Ascending aorta (tissue), 2 donors: ENCODE results near the gene AKAP13. TPM values are rescaled to one million over a fixed set of nuclear protein-coding genes. Genes with fewer than 3 reads are reported as not detected.

Source experiments
- DNase-seq, 2 donors: peaks; one replicate each; pipeline ENCODE4 v3.0.0-alpha.2; 2019; ENCODE audit warnings: low spot score in 2 of 2
- H3K27ac ChIP-seq, 2 donors: fragments of 200-600 bp; sonication (generic); one replicate each; pipeline ENCODE4 v1.5.1; 2016 to 2017; ENCODE audit warnings: mild to moderate bottlenecking in 1 of 2
- H3K27me3 ChIP-seq: fragments of 200-600 bp; sonication (generic); one replicate; pipeline ENCODE4 v1.5.1; 2017
- H3K36me3 ChIP-seq, 2 donors: fragments of 200-600 bp; sonication (generic); one replicate each; pipeline ENCODE4 v1.5.1; 2016
- H3K4me1 ChIP-seq, 2 donors: fragments of 200-600 bp; sonication (generic); one replicate each; pipeline ENCODE4 v1.5.1; 2016 to 2017; ENCODE audit warnings: mild to moderate bottlenecking in 1 of 2
- H3K4me3 ChIP-seq, 2 donors: fragments of 200-600 bp; sonication (generic); one replicate each; pipeline ENCODE4 v1.5.1; 2016 to 2017; ENCODE audit warnings: mild to moderate bottlenecking in 1 of 2
- H3K9me3 ChIP-seq, 2 donors: fragments of 200-600 bp; sonication (generic); one replicate each; pipeline ENCODE4 v1.5.1; 2016
- intact Hi-C: fragments of 100-400 bp; cut with DNase I; formaldehyde crosslinking; loops from one replicate; pipeline ENCODE4 v1.15.1; 2023
- total RNA-seq: library from RNA; depleted of rRNA; stranded (reverse); fragments of >200 nt; gene quantifications from one replicate; pipeline ENCODE4 v1.1.0, GENCODE V29; 2016
- TF ChIP-seq, protein P1 (sequence below), 3 experiments: fragments of 200-600 bp in 2 of 3; fragments of 450-650 bp in 1 of 3; sonication (generic) in 2 of 3; IDR thresholded peaks; one replicate each; pipeline ENCODE4 v1.5.1; 2016 to 2019; ENCODE audit warnings: antibody characterized with exemption in 3 of 3, mild to moderate bottlenecking in 1 of 3, moderate library complexity in 1 of 3

AKAP13 gene
- total RNA-seq, 1 donor from 2014 or later: 74.3 TPM

GRCh38 chr15:85389772-85390171, 9.4 kb downstream of the AKAP13 start:
- Histone ChIP-seq H3K36me3 (no peaks in the 10 kb centered on the region), H3K27me3 (no peaks in the 10 kb centered on the region), H3K4me1 (peaks cover 0 to 5% of the 10 kb centered on the region in 2 donors), H3K27ac (no peak overlapping the region), H3K4me3 (no peak overlapping the region), H3K9me3 (no peaks in the 10 kb centered on the region)
- intact Hi-C loops: no loop called here
- TF ChIP-seq, protein P1, sequence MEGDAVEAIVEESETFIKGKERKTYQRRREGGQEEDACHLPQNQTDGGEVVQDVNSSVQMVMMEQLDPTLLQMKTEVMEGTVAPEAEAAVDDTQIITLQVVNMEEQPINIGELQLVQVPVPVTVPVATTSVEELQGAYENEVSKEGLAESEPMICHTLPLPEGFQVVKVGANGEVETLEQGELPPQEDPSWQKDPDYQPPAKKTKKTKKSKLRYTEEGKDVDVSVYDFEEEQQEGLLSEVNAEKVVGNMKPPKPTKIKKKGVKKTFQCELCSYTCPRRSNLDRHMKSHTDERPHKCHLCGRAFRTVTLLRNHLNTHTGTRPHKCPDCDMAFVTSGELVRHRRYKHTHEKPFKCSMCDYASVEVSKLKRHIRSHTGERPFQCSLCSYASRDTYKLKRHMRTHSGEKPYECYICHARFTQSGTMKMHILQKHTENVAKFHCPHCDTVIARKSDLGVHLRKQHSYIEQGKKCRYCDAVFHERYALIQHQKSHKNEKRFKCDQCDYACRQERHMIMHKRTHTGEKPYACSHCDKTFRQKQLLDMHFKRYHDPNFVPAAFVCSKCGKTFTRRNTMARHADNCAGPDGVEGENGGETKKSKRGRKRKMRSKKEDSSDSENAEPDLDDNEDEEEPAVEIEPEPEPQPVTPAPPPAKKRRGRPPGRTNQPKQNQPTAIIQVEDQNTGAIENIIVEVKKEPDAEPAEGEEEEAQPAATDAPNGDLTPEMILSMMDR (IDR thresholded peaks at IDR 0.05): no peak
- no peak for DNase-seq

DNA sequence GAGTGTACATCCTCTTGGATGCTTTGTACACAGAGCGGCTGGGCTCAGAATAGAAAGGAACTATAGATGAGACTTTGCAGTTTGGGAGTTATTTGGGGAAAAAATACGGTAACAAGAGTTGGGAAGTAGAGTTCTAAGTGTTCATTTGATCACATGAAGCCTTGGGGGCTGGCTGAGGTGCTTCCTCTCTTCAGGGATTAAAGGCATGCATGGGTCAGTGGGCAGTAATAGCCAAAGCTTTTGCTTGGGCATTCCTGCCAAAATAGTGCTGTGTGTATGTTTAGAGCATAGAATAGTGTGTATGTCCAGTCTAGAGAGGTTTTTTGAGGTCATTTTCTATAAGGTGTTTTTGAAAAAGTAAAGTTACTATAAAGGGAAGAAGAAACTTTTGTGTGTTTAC, 12.8 kb downstream of the AKAP13 start:
- TF ChIP-seq, protein P1 (IDR thresholded peaks at IDR 0.05): no peak
- Histone ChIP-seq H3K4me1 (peaks cover 0 to 10% of the 10 kb centered on the region in 2 donors), H3K4me3 (no peak overlapping the region), H3K27me3 (no peaks in the 10 kb centered on the region), H3K36me3 (no peaks in the 10 kb centered on the region), H3K9me3 (no peaks in the 10 kb centered on the region), H3K27ac (no peak overlapping the region)
- no peak for DNase-seq
- intact Hi-C loops: no loop called here

- peaks cover 0 to 5% of the 10 kb centered on the region in 2 donors for H3K4me1 ChIP-seq
- DNase-seq: no peak
- H3K27ac ChIP-seq: no peak overlapping the region
- H3K9me3 ChIP-seq: no peaks in the 10 kb centered on the region
- H3K36me3 ChIP-seq: no peaks in the 10 kb centered on the region
- no peak overlapping the region for H3K4me3 ChIP-seq
- no peaks in the 10 kb centered on the region for H3K27me3 ChIP-seq
- intact Hi-C loops: no loop called here
- TF ChIP-seq, protein P1 (IDR thresholded peaks at IDR 0.05): no peak
Observed at GRCh38 chr15:85394554-85395333, 14.3 kb downstream of the AKAP13 start.

GRCh38 chr15:85396554-85396953, 16.2 kb downstream of the AKAP13 start:
- no peak for DNase-seq
- intact Hi-C loops: no loop called here
- H3K36me3 ChIP-seq: no peaks in the 10 kb centered on the region
- no peak overlapping the region for H3K4me3 ChIP-seq
- no peak overlapping the region for H3K27ac ChIP-seq
- no peaks in the 10 kb centered on the region for H3K27me3 ChIP-seq
- TF ChIP-seq, protein P1 (IDR thresholded peaks at IDR 0.05): no peak
- no peaks in the 10 kb centered on the region for H3K9me3 ChIP-seq
- peaks cover 0 to 13% of the 10 kb centered on the region in 2 donors for H3K4me1 ChIP-seq

GRCh38 chr15:85397151-85397550, 16.7 kb downstream of the AKAP13 start:
- Histone ChIP-seq H3K4me1 (peaks cover 0 to 18% of the 10 kb centered on the region in 2 donors), H3K27me3 (no peaks in the 10 kb centered on the region), H3K4me3 (no peak overlapping the region), H3K36me3 (no peaks in the 10 kb centered on the region), H3K9me3 (no peaks in the 10 kb centered on the region), H3K27ac (no peak overlapping the region)
- intact Hi-C loops: no loop called here
- TF ChIP-seq, protein P1 (IDR thresholded peaks at IDR 0.05): no peak
- no peak for DNase-seq
